GM10248 (cell line): ENCODE results near the gene CD2AP.

Experiments used
- CTCF ChIA-PET: fragments of 300-600 bp; sonication (Branson Sonifier 250); formaldehyde crosslinking; extraction: SDS; loops from one replicate; lab custom pipeline; 2021; ENCODE audit warnings: antibody characterized with exemption; lab: Yijun Ruan, JAX
- POLR2A ChIA-PET: fragments of 350-650 bp; sonication (Branson Sonifier 250); formaldehyde crosslinking; extraction: SDS; loops from one replicate; lab custom pipeline; 2020; ENCODE audit warnings: antibody characterized with exemption; lab: Yijun Ruan, JAX
- DNase-seq: peaks from one replicate; pipeline ENCODE4 v3.0.0; 2012; ENCODE audit errors: extremely low spot score
- TF ChIP-seq, protein P1 (sequence below): IDR thresholded peaks from 2 replicates; pipeline ENCODE4 v1.5.1; 2012; ENCODE audit warnings: mild to moderate bottlenecking, low read depth; ENCODE audit errors: extremely low read depth, missing control alignments, control extremely low read depth

CD2AP gene

DNA sequence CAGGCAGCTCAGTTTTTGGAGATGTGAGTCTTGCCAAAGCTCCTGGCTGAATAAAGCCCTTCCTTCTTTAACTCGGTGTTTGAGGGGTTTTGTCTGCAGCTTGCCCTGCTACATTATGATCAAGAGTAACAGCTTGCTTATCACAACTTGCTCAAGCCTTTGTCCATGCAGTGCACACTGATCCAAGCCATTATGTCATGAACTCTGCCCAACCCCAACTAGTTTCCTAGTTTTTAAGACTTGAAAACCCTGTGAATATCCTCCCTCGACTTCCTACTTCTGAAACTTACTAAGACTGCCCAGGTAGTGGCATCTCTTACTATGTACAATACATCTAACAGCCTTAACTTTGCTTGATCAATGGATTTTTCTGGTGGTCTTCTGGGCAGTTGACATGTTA is 170.4 kb downstream of the CD2AP start:
- ChIA-PET POLR2A (no interaction called here), CTCF (interaction anchor here (1.3 kb wide), 1 partner anchor 12 kb away, joined by 3 read pairs; no protein-coding TSS in a partner anchor)
- no peak for DNase-seq
- TF ChIP-seq, protein P1, sequence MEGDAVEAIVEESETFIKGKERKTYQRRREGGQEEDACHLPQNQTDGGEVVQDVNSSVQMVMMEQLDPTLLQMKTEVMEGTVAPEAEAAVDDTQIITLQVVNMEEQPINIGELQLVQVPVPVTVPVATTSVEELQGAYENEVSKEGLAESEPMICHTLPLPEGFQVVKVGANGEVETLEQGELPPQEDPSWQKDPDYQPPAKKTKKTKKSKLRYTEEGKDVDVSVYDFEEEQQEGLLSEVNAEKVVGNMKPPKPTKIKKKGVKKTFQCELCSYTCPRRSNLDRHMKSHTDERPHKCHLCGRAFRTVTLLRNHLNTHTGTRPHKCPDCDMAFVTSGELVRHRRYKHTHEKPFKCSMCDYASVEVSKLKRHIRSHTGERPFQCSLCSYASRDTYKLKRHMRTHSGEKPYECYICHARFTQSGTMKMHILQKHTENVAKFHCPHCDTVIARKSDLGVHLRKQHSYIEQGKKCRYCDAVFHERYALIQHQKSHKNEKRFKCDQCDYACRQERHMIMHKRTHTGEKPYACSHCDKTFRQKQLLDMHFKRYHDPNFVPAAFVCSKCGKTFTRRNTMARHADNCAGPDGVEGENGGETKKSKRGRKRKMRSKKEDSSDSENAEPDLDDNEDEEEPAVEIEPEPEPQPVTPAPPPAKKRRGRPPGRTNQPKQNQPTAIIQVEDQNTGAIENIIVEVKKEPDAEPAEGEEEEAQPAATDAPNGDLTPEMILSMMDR = no peak

DNA sequence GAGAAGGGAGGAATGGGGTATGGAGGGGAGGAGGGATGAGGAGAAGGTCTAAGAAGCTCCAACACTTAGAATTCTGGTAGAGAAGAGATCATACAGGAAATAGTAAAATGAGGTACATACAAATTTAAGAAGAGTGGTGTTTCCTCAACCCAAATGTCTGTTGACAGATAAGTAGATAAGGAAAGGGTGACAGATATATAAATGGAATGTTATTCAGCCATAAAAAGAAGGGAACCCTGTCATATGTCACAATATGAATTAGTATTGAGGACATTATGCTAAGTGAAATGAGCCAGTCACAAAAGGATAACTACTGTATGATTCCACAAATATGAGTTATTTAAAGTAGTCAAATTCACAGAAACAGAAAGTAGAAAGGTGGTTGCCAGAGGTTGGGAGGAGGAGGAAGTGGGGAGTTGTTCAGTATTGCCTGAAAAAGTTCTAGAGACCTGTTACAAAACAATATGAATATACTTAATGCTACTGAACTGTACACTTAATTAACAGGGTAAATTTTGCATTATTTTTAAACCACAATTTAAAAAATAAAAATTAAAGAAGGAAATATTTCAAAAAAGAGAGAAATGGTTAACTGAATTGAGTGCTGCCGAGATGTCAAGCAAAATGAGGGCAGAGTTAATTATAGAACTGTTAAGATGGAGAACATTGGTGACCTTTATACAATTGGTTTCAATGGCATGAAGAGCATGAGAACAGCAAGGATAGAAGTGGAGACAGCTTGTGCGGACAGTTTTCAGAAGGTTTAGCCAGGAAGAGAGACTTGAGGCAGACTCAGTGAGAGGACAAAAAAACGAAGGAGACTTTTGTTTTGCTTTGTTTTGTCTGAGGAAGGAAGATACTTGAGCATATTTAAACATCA is 173.2 kb downstream of the CD2AP start:
- TF ChIP-seq, protein P1 = no peak
- CTCF ChIA-PET = no interaction called here
- no peak for DNase-seq
- POLR2A ChIA-PET = no interaction called here

DNA sequence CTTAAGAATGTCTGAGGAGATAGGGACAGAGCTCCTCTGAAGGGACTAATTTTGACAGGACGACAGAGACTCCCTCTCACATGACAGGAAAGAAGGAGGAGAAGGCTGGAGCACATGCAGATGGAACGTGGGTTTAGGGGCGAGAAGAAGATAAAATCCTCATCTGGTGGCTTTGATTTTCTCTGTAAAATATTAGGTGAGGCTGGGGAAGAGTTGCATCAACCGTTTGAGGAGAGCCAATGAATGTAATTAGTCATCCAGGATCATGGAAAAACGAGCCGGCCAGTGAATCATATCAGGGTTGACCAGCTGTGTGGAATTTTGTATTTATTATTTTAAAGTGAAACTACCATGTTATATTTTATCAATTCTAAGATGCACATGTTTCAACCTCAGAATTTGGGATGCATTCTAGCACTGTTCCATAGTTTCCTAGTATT is 173.9 kb downstream of the CD2AP start:
- TF ChIP-seq, protein P1 = no peak
- no peak for DNase-seq
- ChIA-PET CTCF (interaction anchor here (1.3 to 2.6 kb wide), 3 partner anchors 20 to 136 kb away, joined by 3 to 11 read pairs (median 6); no protein-coding TSS in a partner anchor), POLR2A (no interaction called here)

DNA sequence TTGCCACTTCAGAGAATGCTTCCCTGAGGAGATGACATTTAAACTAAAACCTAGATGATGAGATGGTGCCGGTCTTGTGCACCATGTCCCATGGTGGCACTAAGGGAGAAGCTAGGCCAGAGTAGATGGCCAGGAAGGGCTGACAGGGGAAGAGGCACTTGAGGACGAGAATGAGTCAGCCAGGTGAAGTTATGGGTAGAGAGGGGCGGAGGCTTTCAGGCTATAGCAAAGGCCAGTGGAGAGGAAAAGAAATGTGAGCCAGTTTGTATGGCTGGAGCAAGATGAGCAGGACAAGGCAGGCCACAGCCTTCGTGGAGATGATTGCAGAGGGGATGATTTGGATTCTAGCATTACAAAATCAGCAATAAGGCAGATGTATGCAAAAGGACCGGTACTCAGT is 176.1 kb downstream of the CD2AP start:
- TF ChIP-seq, protein P1 = no peak
- POLR2A ChIA-PET = no interaction called here
- DNase-seq = no peak
- CTCF ChIA-PET = interaction anchor here (1.1 to 2.6 kb wide), 2 partner anchors 23 to 80 kb away, joined by 3 to 11 read pairs; no protein-coding TSS in a partner anchor

DNA sequence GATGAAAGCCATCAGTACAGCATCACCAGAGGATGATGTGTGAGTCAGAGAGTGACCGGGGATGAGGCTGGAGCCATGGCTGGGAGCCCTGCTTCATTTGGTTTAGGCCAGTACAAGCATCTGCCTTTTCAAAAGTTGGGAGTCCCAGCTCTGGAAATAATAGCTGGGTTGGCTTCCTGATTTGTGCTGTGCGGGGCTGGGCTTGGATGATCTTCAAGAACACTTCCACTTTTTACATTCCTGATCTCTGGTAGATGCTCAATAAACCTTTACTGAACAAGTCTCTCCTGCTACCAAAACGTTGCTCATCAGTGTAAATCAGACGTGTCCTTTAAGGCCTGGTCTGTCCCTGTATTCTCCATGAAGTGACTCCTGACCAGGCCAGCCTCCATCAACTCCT is 176.7 kb downstream of the CD2AP start:
- no peak for DNase-seq
- CTCF ChIA-PET = interaction anchor here (1.1 to 2.6 kb wide), 2 partner anchors 23 to 80 kb away, joined by 3 to 11 read pairs; no protein-coding TSS in a partner anchor
- POLR2A ChIA-PET = no interaction called here
- TF ChIP-seq, protein P1 = no peak

DNA sequence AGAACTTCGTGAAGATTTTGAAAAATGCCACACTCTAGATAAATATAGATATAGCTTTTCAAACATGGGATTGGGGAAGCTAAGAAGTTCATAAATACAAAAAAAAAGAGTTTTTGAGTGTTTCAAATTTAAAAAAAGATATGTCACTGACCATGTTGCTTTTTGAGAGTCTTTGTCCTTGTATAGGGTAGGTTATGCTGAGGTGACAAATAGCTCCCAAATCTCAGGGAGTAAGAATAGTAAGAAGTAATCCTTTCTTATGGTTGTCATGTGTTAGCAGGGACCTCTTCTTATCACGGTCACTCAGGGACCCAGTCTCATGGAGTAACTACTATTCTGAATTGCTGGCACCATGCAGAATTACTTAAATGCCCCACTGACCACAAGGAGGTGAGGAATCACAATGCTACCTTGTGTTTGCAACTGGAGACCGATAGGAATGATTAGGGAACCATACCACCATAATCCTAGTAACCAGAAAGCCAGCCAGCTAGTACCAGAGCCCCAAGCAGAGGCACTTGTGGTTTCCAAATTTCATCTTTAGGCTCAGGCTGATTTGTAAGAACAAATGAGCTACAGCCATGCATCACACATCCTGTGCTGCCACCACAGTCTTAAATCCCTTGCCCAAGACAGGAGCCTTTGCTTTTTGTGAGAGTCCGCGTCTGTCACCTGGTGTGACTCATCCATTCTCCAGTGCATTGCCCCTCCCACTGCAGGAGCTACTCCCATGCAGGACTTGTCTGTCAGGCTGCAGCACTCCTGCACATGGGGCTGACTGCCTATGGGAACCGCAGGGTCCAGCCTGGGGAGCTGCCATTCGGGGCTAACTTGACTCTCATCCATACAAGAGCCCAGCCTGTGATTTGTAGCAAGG is 178.4 kb downstream of the CD2AP start:
- POLR2A ChIA-PET = interaction anchor here (0.6 kb wide), 1 partner anchor 100 kb away, joined by 4 read pairs; no protein-coding TSS in a partner anchor
- DNase-seq = no peak
- TF ChIP-seq, protein P1 = no peak
- CTCF ChIA-PET = interaction anchor here (1.0 to 1.7 kb wide), 5 partner anchors 20 to 125 kb away, joined by 3 to 8 read pairs (median 5); no protein-coding TSS in a partner anchor
